GM19395 (cell line): ENCODE data around the gene PDS5A.
"Not testable (repeated sequence)": the region's sequence is repeated elsewhere in the genome, so short reads cannot be mapped to it uniquely, and the experiment has no call there.

ENCODE experiments used
- ATAC-seq: cut with Tn5 transposase; IDR thresholded peaks from one replicate; pipeline ENCODE4 v1.9.1; 2021; ENCODE audit warnings: mild to moderate bottlenecking, moderate library complexity; ENCODE audit not compliant: unreplicated experiment

PDS5A gene

DNA sequence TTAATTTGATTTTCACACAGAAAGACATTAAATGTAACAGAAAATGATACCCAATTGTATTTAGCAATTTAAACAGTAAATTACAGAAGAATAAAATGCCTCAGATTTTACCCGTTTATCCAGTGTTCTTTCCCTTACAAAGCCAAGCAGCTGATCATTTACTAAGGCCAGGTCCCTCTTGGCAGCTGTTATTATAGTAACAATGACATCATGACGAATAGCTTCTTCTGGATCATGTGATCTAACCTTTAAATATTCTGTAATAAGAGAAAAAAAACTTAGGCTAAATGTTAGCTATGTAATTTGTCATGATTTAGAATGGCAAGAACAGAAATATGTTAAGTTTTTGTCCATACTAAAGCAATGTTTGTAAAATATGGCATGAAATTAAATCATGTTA is 69.4 kb downstream of the PDS5A start:
- ATAC-seq, result no peak

DNA sequence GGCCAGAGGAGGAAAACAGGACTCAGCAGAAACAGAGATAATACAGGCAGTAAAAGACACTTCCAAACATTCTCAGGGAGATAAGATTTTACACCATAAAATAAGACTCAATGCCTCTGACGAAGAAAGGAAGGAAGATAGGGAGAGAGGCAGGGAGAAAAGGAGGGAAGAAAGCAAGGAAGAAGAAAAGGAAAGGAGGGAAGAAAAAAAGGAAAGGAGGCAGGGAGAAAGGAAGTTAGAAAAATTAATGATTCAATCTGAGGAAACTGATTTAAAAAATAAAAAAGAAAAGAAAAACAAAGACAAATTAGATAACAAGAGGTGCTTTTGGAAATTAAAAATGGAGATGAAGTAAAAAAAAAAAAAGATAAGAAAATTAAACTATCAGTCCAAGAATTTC is 72.1 kb downstream of the PDS5A start:
- ATAC-seq, result no peak

DNA sequence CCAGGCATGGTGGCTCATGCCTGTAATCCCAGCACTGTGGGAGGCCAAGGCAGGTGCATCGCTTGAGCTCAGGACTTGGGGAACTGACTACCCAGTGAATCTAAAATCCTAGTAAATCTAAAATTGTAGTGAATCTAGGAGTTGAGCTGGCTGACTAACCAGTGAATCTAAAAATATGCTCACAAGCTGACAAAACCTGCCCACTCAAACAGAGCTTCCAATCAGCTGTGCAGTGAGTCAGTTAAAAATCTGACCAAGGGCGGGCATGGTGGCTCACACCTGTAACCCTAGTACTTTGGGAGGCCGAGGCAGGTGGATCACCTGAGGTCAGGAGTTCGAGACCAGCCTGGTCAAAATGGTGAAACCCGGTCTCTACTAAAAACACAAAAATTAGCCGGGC is 72.7 kb downstream of the PDS5A start:
- not testable (repeated sequence) for ATAC-seq

DNA sequence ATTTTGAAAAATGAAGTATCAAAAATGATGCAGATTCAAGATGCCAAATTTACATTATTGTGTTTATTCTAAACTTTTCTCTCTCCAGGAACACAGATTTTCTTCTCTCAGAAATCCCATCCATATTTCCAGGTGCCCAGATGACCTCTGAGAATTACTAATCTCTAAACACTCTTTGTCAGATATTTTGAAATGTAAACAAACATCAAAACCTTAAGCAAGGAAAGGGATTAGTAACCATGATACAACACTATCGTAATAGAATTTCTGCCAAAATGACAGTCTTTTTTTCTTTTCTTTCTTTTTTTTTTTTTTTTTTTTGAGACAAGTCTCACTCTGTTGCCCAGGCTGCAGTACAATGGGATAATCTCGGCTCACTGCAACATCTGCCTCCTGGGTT is 76.7 kb downstream of the PDS5A start:
- ATAC-seq, result no peak

DNA sequence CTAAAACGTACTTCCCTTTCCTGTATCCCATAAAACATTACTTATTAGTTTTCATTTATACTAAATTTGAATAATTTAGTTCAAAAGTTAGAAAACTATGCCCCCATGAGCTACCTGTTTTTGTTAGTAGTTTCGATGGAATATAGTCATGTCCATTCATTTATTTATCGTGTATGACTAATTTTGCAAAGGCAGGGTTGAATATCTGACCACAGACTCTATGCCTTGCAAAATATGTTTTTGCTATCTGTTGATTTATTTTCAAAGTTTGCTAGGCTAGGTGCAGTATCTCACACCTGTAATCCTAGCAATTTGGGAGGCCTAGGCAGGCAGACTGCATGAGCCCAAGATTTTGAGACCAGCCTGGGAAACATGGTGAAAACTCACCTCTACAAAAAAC is 78.4 kb downstream of the PDS5A start:
- ATAC-seq, result no peak

DNA sequence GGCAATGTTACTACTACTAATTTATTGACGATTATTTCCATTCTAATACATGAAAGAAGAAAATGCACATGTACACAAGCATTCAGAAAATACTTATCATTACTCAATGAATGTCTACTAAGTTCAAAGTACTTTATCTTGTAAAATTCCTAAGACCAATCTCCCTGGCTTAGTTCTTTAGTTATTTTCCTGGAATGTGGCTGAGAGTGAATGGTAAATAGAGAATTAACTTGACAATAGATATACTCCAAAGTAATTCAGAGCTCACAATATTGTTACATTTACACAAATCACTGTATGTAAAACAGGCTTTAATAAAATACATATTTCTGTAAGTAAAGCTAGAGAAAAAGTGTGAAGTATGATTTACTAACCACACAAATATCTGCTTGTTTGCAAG is 79.7 kb downstream of the PDS5A start:
- ATAC-seq, result no peak

DNA sequence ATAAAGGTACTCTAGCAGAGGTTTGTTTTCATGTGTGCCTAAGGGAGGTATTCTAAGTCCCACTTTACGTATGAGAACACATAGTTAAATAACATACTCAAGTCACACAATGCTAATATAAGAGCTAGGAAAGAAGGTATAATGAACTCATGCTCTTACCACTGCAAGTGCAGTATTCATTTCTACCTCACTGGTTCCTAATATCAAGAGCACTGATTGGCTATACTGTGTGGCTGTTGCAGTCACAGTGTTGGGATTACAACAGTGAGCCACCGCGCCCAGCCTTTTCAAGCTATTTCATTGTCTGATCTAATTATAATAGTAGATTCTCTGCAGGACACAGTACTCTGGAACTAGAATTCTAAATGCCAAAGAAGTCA is 84.0 kb downstream of the PDS5A start:
- ATAC-seq, result no peak

DNA sequence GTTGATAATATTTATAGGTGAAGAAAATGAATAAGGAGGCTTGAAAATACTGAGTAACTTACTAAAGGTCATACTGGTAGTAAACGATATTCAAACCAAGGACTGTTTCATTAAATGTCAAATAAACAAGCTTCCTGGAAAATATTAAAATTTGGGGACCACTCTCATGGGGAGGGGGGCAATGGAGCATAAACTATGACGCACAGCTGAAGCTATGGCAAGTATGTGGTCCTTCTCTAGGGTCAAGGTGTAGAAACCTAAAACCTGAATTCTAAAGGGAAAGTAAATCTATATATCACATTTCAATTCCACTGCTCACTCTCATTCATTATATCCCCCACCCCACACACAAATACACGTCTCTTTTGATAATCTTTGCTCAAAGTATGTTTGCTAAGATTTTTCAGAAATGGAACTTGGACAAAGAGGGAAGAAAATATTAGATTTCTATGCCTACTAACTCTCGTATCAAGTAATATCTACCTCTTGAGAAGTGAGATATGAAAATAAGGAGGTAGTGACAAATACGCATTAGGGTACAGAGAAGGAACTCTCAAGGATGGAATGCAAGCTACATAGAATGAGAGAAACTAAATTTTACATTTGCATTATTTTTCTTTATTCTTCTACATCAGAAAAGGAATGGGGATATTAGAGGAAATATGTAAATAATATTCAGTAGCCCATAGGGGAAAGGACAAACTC is 84.6 kb downstream of the PDS5A start:
- ATAC-seq, result no peak

DNA sequence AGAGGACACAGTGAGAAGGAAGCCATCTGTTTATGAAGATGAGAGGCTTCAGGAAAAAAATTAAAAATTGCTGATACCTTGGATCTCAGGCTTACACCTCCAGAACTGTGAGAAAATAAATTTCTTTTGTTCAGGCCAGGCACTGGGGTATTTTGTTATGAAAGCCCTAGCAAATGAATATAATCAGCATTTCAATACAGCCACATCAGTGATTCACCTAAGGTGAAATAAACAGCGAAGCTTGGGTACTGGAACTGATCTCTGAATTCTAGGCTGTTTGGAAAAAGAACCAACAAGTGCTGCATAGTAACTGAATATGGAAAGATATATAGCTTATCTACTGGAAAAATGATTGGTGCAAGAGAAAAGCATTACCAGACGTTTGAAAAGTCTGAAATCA is 88.5 kb downstream of the PDS5A start:
- no peak for ATAC-seq

DNA sequence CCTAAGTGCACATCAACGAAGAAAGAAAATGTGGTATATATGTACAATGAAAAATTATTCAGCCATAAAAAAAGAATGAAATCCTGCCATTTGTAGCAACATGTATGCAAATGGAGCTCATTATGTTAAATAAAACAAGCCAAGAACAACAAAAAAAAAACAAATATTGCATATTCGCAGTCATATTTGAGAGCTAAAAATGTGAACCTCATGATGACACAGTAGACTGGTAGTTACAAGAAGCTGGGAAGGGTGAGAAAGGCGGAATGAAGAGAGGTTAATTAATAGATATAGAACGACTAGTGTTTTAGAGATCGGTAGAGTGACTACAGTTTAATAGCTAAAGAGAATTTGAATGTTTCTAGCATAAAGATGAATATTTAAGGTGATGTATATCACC is 89.2 kb downstream of the PDS5A start:
- no peak for ATAC-seq

DNA sequence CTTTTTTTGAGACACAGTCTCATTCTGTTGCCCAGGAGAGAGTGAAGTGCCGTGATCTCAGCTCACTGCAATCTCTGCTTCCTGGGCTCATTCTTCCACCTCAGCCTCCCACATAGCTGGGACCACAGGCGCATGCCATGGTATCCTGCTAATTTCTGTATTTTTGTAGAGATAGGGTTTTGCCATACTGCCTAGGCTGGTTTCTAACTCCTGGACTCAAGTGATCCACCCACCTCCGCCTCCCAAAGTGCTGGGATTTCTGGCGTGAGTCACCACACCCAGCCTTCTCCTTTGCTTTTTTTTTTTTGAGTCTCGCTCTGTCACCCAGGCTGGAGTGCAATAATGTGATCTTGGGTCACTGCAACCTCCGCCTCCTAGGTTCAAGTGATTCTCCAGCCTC is 94.1 kb downstream of the PDS5A start:
- ATAC-seq, result no peak

DNA sequence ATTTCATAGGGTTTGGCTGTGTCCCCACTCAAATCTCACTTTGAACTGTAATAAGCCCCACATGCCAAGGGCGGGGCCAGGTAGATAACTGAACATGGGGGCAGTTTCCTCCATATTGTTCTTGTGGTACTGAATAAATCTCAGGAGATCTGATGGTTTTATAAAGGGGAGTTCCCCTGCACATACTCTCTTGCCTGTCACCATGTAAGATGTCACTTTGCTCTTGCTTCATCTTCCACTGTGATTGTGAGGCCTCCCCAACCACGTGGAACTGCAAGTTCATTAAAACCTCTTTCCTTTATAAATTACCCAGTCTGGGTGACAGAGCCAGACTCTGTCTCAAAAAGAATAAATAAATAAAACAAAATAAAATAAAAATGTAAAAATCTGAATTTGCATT is 95.9 kb downstream of the PDS5A start:
- no peak for ATAC-seq

DNA sequence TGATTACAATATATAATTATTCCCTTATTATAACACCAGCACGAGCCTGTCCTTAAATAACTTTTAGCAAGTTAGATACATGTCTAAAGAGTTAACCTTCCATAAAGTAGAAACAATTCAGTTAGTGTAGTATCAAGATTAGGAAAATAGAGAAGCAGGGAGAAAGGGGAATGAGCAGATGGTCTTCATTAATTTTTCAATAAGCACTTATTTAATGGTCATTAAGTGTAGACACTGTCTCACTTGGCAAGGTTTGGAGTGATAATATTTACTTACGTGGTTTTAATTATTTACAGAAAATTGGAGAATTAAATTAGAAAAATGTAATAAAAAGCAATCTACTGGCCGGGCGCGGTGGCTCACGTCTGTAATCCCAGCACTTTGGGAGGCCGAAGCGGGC is 99.7 kb downstream of the PDS5A start:
- no peak for ATAC-seq

DNA sequence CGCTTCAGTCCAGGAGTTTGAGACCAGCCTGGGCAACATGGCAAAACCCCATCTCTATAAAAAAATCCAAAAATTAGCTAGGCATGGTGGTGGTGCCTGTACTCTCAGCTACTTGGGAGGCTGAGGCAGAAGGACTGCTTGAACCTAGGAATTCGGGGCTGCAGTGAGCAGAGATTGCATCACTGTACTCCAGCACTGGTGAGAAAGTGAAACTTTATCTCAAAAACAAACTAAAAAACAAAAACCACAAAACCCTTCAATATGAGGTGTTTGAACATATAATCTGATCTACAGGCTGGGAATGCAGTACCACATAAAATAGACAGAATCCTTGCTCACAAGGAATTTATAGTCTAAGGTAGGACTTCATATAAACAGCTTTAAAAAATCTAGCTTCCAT is 103.9 kb downstream of the PDS5A start:
- ATAC-seq, result no peak

DNA sequence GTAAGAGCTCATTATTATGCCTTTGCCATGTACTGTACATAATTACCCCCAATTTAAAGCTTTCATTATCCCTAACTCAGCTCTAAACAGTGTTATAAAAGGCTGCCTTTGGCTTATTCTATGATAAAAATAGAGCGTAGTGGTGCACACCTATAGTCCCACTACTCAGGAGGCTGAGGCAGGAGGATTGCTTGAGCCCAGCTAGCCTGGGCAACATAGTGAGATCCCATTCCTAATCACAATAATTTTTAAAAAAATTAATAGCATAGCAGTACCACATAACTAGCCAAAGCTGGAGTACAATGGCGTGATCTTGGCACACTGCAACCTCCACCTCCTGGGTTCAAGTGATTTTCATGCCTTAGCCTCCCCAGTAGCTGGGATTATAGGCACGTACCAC is 112.4 kb downstream of the PDS5A start:
- ATAC-seq, result no peak

DNA sequence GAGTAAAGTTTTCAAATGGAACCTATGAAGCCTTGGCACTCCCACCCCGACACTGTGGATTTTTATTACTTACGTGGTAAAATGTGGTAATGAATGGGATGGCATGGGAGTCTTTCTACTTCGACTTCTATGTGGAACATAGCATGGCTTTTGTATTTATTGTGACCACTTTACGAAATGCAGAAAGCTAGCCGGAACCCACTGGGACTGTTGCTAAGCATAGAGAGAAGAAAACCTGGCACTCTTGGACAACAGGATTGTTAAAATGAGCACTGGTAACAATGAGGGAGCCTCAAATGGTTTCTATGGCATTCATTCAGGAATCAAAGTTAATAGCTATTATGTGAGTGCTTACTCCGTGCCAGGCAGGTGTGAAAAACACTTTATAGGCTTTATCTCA is 113.3 kb downstream of the PDS5A start:
- ATAC-seq, result no peak

DNA sequence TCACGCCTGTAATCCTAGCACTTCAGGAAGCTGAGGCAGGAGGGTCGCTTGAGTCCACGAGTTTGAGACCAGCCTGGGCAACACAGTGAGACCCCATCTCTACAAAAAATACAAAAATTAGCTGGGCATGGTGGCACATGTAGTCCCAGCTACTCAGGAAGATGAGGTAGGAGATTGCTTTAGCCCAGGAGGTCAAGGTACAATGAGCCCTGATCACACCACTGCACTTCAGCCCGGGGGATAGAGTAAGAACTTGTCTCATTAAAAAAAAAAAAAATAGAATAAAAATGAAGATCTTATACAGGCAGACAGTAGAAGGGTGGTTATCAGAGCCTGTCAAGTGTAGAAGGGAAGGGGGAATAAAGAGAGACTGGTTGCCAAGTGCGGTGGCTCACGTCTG is 116.9 kb downstream of the PDS5A start:
- no peak for ATAC-seq

DNA sequence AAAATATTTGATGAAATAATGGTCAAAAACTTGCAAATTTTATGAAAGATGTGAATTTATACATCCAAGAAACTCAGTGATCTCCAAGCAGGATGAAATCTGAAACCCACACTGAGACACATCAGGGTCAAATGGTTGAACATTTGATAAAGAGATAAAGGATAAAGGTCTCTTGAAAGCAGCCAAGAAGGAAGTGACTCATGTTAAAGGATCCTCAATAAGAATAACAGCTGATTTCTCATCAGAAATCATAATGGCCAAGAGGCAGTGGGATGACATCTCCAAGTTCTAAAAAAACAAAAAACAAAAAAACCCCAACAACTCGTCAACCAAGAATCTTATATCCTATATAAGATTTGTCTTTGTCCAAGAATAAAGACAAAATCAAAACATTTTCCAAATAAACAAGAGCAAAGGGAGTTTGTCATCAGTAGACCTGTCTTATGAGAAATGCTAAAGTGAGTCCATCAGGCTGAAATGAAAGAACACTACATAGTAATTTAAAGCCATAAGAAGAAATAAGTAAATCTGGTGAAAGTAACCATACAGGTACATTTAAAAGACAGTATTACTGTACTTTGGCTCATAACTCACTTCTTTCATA is 121.7 kb downstream of the PDS5A start:
- no peak for ATAC-seq

DNA sequence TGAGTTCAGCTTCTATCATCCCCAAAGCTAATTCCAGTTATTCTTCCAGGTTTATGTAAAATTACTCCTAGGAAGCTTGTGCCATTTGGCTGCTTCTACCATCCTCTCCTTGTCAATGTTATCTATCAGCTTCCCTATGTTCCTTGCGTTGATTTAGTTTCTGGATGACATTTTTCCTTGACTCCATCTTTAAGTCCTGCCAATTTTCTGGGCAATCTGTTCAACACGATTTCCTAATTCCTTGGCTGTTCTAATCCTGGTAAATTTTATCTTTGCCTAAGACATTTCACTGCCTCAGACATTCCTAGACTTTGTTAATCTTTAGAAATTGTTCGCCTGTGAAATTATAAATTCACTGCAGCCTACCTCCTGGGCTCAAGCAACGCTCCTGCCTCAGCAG is 125.1 kb downstream of the PDS5A start:
- no peak for ATAC-seq

DNA sequence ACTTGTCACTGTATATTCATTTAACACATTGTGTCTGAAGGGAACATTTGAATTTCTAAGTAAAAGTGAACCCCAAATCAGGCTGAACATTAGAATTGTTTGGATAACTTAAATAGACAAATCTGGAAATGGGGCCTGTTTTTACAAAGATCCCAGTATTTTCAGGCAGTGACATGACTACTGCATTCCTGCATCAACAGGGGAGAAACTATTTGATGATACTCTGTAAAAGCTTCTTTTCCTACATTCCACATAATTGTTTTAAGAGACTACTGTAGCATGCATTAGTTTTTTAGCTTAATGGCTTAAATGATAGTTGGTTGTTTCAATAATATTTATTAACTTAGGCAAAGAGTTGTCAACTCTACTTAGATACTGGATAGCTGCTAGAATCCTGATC is 127.0 kb downstream of the PDS5A start:
- no peak for ATAC-seq

DNA sequence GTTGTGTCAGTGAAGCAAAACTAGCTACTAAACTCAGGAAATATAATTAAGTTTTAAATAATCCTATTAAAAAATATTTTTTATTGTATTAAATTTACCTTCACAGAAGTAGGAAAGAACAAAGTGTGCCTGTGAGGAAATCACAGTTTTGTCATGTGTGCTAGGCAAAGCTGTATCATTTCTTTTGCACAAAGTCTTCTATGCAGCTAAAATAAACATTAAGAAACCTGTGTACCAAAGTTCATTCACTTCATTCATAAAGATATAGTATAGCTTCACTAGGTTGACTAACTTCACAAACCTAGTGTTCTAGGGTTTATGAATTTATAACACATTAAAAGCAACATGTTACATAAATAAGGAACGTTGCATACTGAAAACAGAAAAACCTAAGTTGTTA is 131.0 kb downstream of the PDS5A start:
- no peak for ATAC-seq

DNA sequence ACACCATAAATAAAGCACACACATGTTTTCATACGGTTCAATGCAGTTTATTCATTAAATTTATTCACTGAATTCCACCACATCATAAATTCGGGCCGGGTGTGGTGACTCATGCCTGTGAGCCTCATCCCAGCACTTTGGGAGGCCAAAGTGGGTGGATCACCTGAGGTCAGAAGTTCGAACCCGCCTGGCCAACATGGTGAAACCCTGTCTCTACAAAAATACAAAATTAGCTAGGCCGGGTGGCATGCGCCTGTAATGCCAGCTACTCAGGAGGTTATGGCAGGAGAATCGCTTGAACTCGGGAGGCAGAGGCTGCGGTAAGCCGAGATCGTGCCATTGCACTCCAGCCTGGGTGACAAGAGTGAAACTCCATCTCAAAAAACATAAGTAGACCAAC is 131.6 kb downstream of the PDS5A start:
- no peak for ATAC-seq

DNA sequence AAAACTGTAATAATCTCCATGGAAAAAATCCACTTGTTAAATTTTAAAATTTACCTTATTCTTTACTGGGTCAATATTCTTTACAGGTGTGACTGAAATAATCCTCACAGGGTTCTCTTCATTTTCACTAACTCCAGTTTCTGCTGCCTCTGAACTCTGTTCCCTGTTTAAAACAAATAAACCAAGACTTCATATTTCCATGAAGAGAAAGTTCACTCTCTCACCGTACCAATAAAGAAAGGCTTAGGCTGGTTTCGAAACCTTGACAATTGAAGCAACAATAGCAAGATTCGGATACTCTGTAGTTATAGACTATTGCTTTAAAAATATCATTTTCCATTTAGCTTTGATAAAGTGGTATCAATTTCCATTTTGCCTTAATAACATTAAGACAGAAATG is 135.8 kb downstream of the PDS5A start:
- no peak for ATAC-seq
